Testis (tissue), 3 donors: ENCODE data around the gene BEAN1. TPM values are rescaled to one million over a fixed set of nuclear protein-coding genes. Genes with fewer than 3 reads are reported as not detected.

Source experiments
- DNase-seq: peaks from one replicate; pipeline ENCODE4 v3.0.0-alpha.2; 2019
- H3K27ac ChIP-seq, 2 donors: fragments of 200-600 bp; sonication (generic); one replicate each; pipeline ENCODE4 v1.5.1; 2019
- H3K27me3 ChIP-seq: fragments of 200-600 bp; sonication (generic); one replicate; pipeline ENCODE4 v1.5.1; 2019
- H3K36me3 ChIP-seq: fragments of 200-600 bp; sonication (generic); one replicate; pipeline ENCODE4 v1.5.1; 2017; ENCODE audit warnings: low read depth; ENCODE audit errors: missing control alignments
- H3K4me1 ChIP-seq: fragments of 200-600 bp; sonication (generic); one replicate; pipeline ENCODE4 v1.5.1; 2019
- H3K4me3 ChIP-seq, 2 donors: fragments of 200-600 bp; sonication (generic); one replicate each; pipeline ENCODE4 v1.5.1; 2017 to 2019
- H3K9me3 ChIP-seq: fragments of 200-600 bp; sonication (generic); one replicate; pipeline ENCODE4 v1.5.1; 2017
- POLR2A ChIP-seq: fragments of 450-650 bp; IDR thresholded peaks from one replicate; pipeline ENCODE4 v1.6.1; 2017; ENCODE audit warnings: antibody characterized with exemption, mild to moderate bottlenecking, moderate library complexity
- WGBS, 2 donors: methylation state at CpG; one replicate each; pipeline ENCODE4 v1.1.5; 2018; 5-methylcytosine and 5-hydroxymethylcytosine counted together
- intact Hi-C: fragments of 100-400 bp; cut with DNase I; formaldehyde crosslinking; loops from one replicate; pipeline ENCODE4 v1.15.1; 2023; ENCODE audit warnings: low total_unique reads
- polyA plus RNA-seq: library from polyadenylated mRNA; stranded (reverse); fragments of 350-450 nt; fragmentation: Illumina TruSeq; extraction: RNeasy Lipid Tissue Mini Kit (QIAGEN cat#74804); gene quantifications from one replicate; pipeline ENCODE4 v1.2.3, GENCODE V29; 2014; ENCODE audit warnings: low read depth, low replicate concordance; ENCODE audit not compliant: insufficient read depth
- total RNA-seq, 2 donors: library from RNA; depleted of rRNA; stranded (reverse); fragments of >200 nt; gene quantifications; one replicate each; pipeline ENCODE4 v1.2.3, GENCODE V29; 2016
- TF ChIP-seq, protein P1 (sequence below), 3 experiments: fragments of 450-650 bp in 2 of 3; fragments of 200-600 bp in 1 of 3; sonication (generic) in 1 of 3; IDR thresholded peaks; one replicate each; pipeline ENCODE4 v1.5.1; 2016 to 2019; ENCODE audit warnings: antibody characterized with exemption in 3 of 3, mild to moderate bottlenecking in 2 of 3, moderate library complexity in 1 of 3

BEAN1 gene
- total and polyA plus RNA-seq, 3 donors from 2014 or later = 4.2 to 18.0 (median 6.1) TPM

DNA sequence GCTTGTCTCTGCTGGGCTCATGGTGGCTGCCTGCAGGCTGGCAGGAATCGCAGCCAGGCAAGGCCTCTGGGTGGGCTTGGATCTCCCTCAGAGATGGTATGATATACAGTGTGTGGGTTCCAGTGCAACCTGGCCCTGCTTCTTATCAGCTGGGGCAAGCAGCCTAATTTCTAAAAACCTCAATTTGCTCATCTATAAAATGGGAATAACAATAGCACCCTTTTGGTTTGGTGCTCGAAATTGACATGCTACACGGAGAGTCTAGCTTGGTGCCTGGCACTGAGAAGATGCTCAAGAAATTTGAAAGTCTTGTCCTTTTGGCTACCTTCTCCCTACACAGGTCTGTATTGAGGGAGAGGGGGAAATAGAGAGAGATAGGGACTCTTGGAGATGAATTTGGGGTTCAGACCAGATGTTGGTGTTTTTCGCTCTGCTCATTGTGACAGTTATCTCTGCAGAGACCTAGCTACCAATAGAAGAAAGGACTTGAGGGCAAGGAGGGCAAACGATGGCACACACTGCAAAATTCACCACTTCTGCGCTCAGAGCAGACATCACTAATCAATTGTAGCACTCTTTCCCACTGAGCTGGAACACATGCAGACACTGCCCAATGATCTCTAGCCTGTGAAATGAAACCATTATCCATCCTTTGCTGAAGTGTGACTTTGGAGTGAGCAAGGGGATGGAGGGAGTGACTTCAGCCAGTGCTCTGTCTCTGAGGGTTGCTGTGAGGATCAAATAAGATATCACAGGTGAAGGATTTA is 15.6 kb downstream of the BEAN1 start:
- Histone ChIP-seq H3K9me3 (no peaks in the 10 kb centered on the region), H3K27ac (no peak overlapping the region), H3K4me1 (no peaks in the 10 kb centered on the region), H3K27me3 (no peaks in the 10 kb centered on the region), H3K4me3 (no peak overlapping the region), H3K36me3 (no peaks in the 10 kb centered on the region)
- intact Hi-C loops = no loop called here
- 79% methylated on average over 6 of the region's 6 CpGs for WGBS, 2 donors
- TF ChIP-seq, protein P1, sequence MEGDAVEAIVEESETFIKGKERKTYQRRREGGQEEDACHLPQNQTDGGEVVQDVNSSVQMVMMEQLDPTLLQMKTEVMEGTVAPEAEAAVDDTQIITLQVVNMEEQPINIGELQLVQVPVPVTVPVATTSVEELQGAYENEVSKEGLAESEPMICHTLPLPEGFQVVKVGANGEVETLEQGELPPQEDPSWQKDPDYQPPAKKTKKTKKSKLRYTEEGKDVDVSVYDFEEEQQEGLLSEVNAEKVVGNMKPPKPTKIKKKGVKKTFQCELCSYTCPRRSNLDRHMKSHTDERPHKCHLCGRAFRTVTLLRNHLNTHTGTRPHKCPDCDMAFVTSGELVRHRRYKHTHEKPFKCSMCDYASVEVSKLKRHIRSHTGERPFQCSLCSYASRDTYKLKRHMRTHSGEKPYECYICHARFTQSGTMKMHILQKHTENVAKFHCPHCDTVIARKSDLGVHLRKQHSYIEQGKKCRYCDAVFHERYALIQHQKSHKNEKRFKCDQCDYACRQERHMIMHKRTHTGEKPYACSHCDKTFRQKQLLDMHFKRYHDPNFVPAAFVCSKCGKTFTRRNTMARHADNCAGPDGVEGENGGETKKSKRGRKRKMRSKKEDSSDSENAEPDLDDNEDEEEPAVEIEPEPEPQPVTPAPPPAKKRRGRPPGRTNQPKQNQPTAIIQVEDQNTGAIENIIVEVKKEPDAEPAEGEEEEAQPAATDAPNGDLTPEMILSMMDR (IDR thresholded peaks at IDR 0.05) = no peak
- no peak for TF ChIP-seq POLR2A
- DNase-seq = no peak

- 89 to 95% methylated on average over 3 of the region's 3 CpGs for WGBS, 2 donors
- no peak for TF ChIP-seq POLR2A
- TF ChIP-seq, protein P1 (IDR thresholded peaks at IDR 0.05) = no peak
- DNase-seq = no peak
Measured at GRCh38 chr16:66443269-66443652, 16.2 kb downstream of the BEAN1 start.

GRCh38 chr16:66444049-66444481 is 17.0 kb downstream of the BEAN1 start:
- no peak for TF ChIP-seq POLR2A
- TF ChIP-seq, protein P1 (IDR thresholded peaks at IDR 0.05) = no peak
- H3K27ac ChIP-seq = no peak overlapping the region
- DNase-seq = no peak
- no peaks in the 10 kb centered on the region for H3K4me1 ChIP-seq
- WGBS, 2 donors = 76 to 88% methylated on average over 3 of the region's 3 CpGs
- H3K36me3 ChIP-seq = no peaks in the 10 kb centered on the region
- no peaks in the 10 kb centered on the region for H3K27me3 ChIP-seq
- H3K9me3 ChIP-seq = no peaks in the 10 kb centered on the region
- no peak overlapping the region for H3K4me3 ChIP-seq
- intact Hi-C loops = no loop called here

More at GRCh38 chr16:66443269-66443652, 16.2 kb downstream of the BEAN1 start:
- Histone ChIP-seq H3K4me3 (no peak overlapping the region), H3K36me3 (no peaks in the 10 kb centered on the region), H3K4me1 (no peaks in the 10 kb centered on the region), H3K27me3 (no peaks in the 10 kb centered on the region), H3K9me3 (no peaks in the 10 kb centered on the region), H3K27ac (no peak overlapping the region)
- intact Hi-C loops = no loop called here

GRCh38 chr16:66446737-66447136 is 19.6 kb downstream of the BEAN1 start:
- no peak for DNase-seq
- WGBS, 2 donors = 96 to 100% methylated on average over 1 of the region's 1 CpG

More at GRCh38 chr16:66446737-66447136, 19.6 kb downstream of the BEAN1 start:
- H3K9me3 ChIP-seq = no peaks in the 10 kb centered on the region
- H3K27me3 ChIP-seq = no peaks in the 10 kb centered on the region
- no peaks in the 10 kb centered on the region for H3K36me3 ChIP-seq
- intact Hi-C loops = no loop called here
- TF ChIP-seq, protein P1 (IDR thresholded peaks at IDR 0.05) = no peak
- TF ChIP-seq POLR2A = no peak
- H3K4me1 ChIP-seq = no peaks in the 10 kb centered on the region
- H3K4me3 ChIP-seq = no peak overlapping the region
- no peak overlapping the region for H3K27ac ChIP-seq
